GM12878 (cell line): ENCODE measurements around the gene TMCC3. TPM values are rescaled to one million over a fixed set of nuclear protein-coding genes. Genes with fewer than 3 reads are reported as not detected.

Experiments used
- ATAC-seq: fragments of 200-7000 bp; cut with Tn5 transposase; 3 replicates; pipeline ENCODE4 v1.9.1; 2020; ENCODE audit warnings: mild to moderate bottlenecking, moderate library complexity
- BruUV-seq: library from RNA; stranded (reverse); fragments of 400-500 nt; replicated peaks from 2 replicates; lab custom pipeline; 2021; lab: Mats Ljungman, UMichigan
- CTCF ChIA-PET: fragments of 300-600 bp; sonication (Branson Sonifier 250); formaldehyde crosslinking; extraction: SDS; loops from one replicate; lab custom pipeline; 2021; ENCODE audit warnings: inconsistent platforms; lab: Yijun Ruan, JAX
- POLR2A ChIA-PET: fragments of 350-600 bp; formaldehyde crosslinking; extraction: SDS; loops from one replicate; lab custom pipeline; 2021; ENCODE audit warnings: inconsistent platforms; lab: Charles Lee
- RAD21 ChIA-PET: fragments of 300-600 bp; sonication (Branson Sonifier 250); formaldehyde crosslinking; loops from one replicate; lab custom pipeline; 2023; ENCODE audit warnings: antibody characterized with exemption; ENCODE audit not compliant: unreplicated experiment; lab: Charles Lee
- SMC1A ChIA-PET: fragments of 300-600 bp; sonication (Branson Sonifier 250); formaldehyde crosslinking; loops from one replicate; lab custom pipeline; 2023; ENCODE audit not compliant: unreplicated experiment, uncharacterized antibody; lab: Charles Lee
- DNase-seq: peaks from one replicate; pipeline ENCODE4 v3.0.0-alpha.2; 2011; ENCODE audit warnings: low read depth, low spot score
- FAIRE-seq: peaks from 3 replicates; lab custom pipeline; 2011; peaks lifted over from hg19 to GRCh38; lab: Jason Lieb, UNC
- H2AFZ ChIP-seq: 2 replicates; pipeline ENCODE4 v1.6.0; 2011; ENCODE audit warnings: low read depth, low read length, control low read depth; ENCODE audit not compliant: control insufficient read depth
- H3K27ac ChIP-seq: 2 replicates; pipeline ENCODE4 v1.5.1; 2011; ENCODE audit warnings: control low read depth; ENCODE audit not compliant: control insufficient read depth, insufficient read depth
- H3K27me3 ChIP-seq, 2 experiments: replicated peaks in 1 of 2; 2 replicates each; pipeline versions ENCODE4 v1.6.0 to v1.6.1; 2011; ENCODE audit warnings: low read length in 1 of 2; ENCODE audit not compliant: control insufficient read depth in 2 of 2, insufficient read depth in 2 of 2
- H3K36me3 ChIP-seq, 2 experiments: 2 replicates each; pipeline ENCODE4 v1.5.1; 2011; ENCODE audit warnings: low read length in 1 of 2; ENCODE audit not compliant: control insufficient read depth in 2 of 2, insufficient read depth in 2 of 2
- H3K4me1 ChIP-seq: 2 replicates; pipeline ENCODE4 v1.6.1; 2011; ENCODE audit warnings: mild to moderate bottlenecking, low read length, moderate library complexity, mixed read lengths; ENCODE audit not compliant: control insufficient read depth, insufficient read depth
- H3K4me2 ChIP-seq: 2 replicates; pipeline ENCODE4 v1.6.0; 2011; ENCODE audit warnings: control low read depth; ENCODE audit not compliant: control insufficient read depth, insufficient read depth
- H3K4me3 ChIP-seq: fragments of 200-600 bp; sonication (generic); 2 replicates; pipeline ENCODE4 v1.5.1; 2016
- H3K79me2 ChIP-seq: 2 replicates; pipeline ENCODE4 v1.6.0; 2011; ENCODE audit warnings: low read length; ENCODE audit not compliant: control insufficient read depth, insufficient read depth
- H3K9ac ChIP-seq: 2 replicates; pipeline ENCODE4 v1.8.0; 2011; ENCODE audit warnings: low read length, control low read depth, mixed read lengths; ENCODE audit not compliant: control insufficient read depth, insufficient read depth
- H3K9me3 ChIP-seq: replicated peaks from 3 replicates; pipeline ENCODE4 v1.5.1; 2011; ENCODE audit warnings: mild to moderate bottlenecking, low read length; ENCODE audit not compliant: control insufficient read depth, insufficient read depth
- H4K20me1 ChIP-seq: 2 replicates; pipeline ENCODE4 v1.6.0; 2011; ENCODE audit not compliant: control insufficient read depth, insufficient read depth
- CREB1 ChIP-seq: IDR thresholded peaks from 2 replicates; pipeline ENCODE4 v1.6.1; 2012; ENCODE audit warnings: low read depth, mild to moderate bottlenecking, inconsistent platforms
- EED ChIP-seq: sonication (generic); IDR thresholded peaks from 2 replicates; pipeline ENCODE4 v1.6.1; 2016; ENCODE audit warnings: antibody characterized with exemption, low read depth
- IKZF2 ChIP-seq, 2 experiments: fragments of 450-650 bp; IDR thresholded peaks; 2 replicates each; pipeline ENCODE4 v1.6.1; 2017; ENCODE audit warnings: mild to moderate bottlenecking in 2 of 2, moderate library complexity in 2 of 2
- PAX8 ChIP-seq: fragments of 450-650 bp; IDR thresholded peaks from 2 replicates; pipeline ENCODE4 v1.6.1; 2017; ENCODE audit warnings: mild to moderate bottlenecking, moderate library complexity
- RELA ChIP-seq: fragments of 450-650 bp; IDR thresholded peaks from 2 replicates; pipeline ENCODE4 v1.8.0; 2014; ENCODE audit warnings: borderline replicate concordance; ENCODE audit not compliant: partially characterized antibody
- RFX5 ChIP-seq: IDR thresholded peaks from 2 replicates; pipeline ENCODE4 v1.6.1; 2011; ENCODE audit warnings: low read depth, low read length, improper control_type of control experiment
- SUPT20H ChIP-seq: IDR thresholded peaks from 2 replicates; pipeline ENCODE4 v1.6.1; 2011; ENCODE audit warnings: low read depth, mild to moderate bottlenecking, low read length, moderate library complexity, borderline replicate concordance; ENCODE audit not compliant: control insufficient read depth
- WGBS: methylation state at CpG from one replicate; pipeline ENCODE4 v1.1.6; 2016; ENCODE audit warnings: low lambda C conversion rate; ENCODE audit not compliant: insufficient replicate concordance, insufficient coverage; ENCODE audit errors: missing lambda C conversion rate; 5-methylcytosine and 5-hydroxymethylcytosine counted together
- in situ Hi-C: fragments of 300-500 bp; cut with MboI; formaldehyde crosslinking; loops from 9 replicates; pipeline ENCODE4 v1.14.3; 2018; ENCODE audit warnings: mixed read lengths
- intact Hi-C: fragments of 100-400 bp; cut with micrococcal nuclease; formaldehyde crosslinking; loops from one replicate; pipeline ENCODE4 v1.14.2; 2022; ENCODE audit not compliant: unreplicated experiment
- polyA plus RNA-seq, 11 experiments: library from polyadenylated mRNA; depleted of rRNA in 4 of 11; unstranded in 6 of 11; stranded (reverse) in 5 of 11; fragments of >200 nt; fragmentation: Nextera tagmentation in 4 of 11; fragmentation: Illumina TruSeq in 1 of 11; extraction: Ambion mirVana in 4 of 11; extraction: Trizol in 1 of 11; gene quantifications; 1 replicate in 1 of 11; 2 replicates in 10 of 11; pipeline versions ENCODE4 v1.2.1 to v1.2.3, GENCODE V29; 2011 to 2016; ENCODE audit warnings: inconsistent platforms in 2 of 11, missing spikeins in 2 of 11, low read depth in 1 of 11
- total RNA-seq, 4 experiments: library from RNA; depleted of rRNA in 3 of 4; stranded (reverse); fragments of >200 nt in 3 of 4; fragmentation: Illumina TruSeq in 1 of 4; extraction: Trizol in 1 of 4; gene quantifications; 2 replicates each; pipeline versions ENCODE4 v1.2.1 to v1.2.3, GENCODE V29; 2013 to 2021
- TF ChIP-seq, protein P1 (sequence below): IDR thresholded peaks from 2 replicates; pipeline ENCODE4 v1.6.1; 2011; ENCODE audit warnings: borderline replicate concordance, low read depth, mild to moderate bottlenecking, moderate library complexity, low read length; ENCODE audit not compliant: insufficient read depth, poor library complexity, severe bottlenecking

Gene TMCC3
- total and polyA plus RNA-seq, 10 of the 15 experiments (the other 5 are each of a cell fraction or from before 2014, with no cell fraction given), result 5.8 to 29.8 (median 12.6) TPM

DNA sequence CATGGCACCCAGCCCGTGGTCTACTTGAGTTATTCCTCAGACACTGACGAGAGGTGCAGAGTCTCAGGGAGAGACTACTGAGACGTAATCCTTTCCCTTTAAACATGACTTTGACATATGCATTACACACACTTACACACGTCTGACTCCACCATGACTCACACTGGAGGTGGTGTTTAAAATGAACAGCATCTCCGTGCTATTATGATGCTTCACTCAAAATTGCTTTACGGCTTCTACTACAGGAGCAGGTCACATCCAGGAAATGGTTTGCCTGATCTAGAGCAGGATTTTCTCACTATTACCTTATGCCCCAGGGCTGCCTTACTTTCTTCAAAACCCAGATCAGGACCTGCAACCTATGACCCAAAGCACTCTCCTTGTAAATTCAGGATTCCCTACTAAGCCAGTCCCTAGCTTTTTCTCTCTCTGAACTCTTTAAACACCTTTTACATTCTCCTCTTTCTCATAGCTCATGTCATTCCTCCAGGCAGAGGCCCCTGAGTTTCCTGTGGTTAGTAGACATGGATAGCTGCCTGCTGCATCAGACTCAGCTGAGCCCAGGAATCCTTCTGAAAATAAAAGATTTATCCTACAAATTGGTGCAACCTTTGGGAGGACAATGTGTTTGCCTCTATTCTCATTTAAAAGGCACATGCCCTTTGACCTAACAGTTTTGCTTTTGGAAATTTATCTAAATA is 31.2 kb downstream of the TMCC3 start:
- BruUV-seq, result no TSS peak
- SMC1A ChIA-PET, result interaction anchor here (0.8 to 3.4 kb wide), 3 partner anchors 14 to 256 kb away, joined by 3 to 23 read pairs (median 19); no protein-coding TSS in a partner anchor
- in situ Hi-C loops, result no loop called here

More for the DNA sequence above, 31.2 kb downstream of the TMCC3 start:
- Histone ChIP-seq H4K20me1 (no peaks in the 10 kb centered on the region; the same call in 1 of the 2 replicates), H3K27me3 (no peaks in the 10 kb centered on the region), H3K9ac (no peak overlapping the region), H2AFZ (no peak overlapping the region), H3K4me3 (no peak overlapping the region), H3K79me2 (peaks cover 6% of the 10 kb centered on the region), H3K4me1 (peaks cover 16% of the 10 kb centered on the region), H3K9me3 (no peaks in the 10 kb centered on the region), H3K27ac (no peak overlapping the region), H3K36me3 (no peaks in the 10 kb centered on the region; a peak in 3 of 4 replicates), H3K4me2 (no peak overlapping the region)
- ChIA-PET RAD21 (interaction anchor here (5.2 kb wide), 1 partner anchor 255 kb away, joined by 46 read pairs; no protein-coding TSS in a partner anchor), POLR2A (interaction anchor here (1.2 kb wide), 1 partner anchor 73 kb away, joined by 3 read pairs; no protein-coding TSS in a partner anchor), CTCF (interaction anchor here (2.3 to 2.8 kb wide), 3 partner anchors 15 to 256 kb away, joined by 5 to 23 read pairs (median 10); no protein-coding TSS in a partner anchor)
- intact Hi-C loops, result no loop called here
- ATAC-seq, result no peak
- DNase-seq, result no peak
- TF ChIP-seq SUPT20H, result no peak
- TF ChIP-seq RELA, result no peak
- no peak for TF ChIP-seq RFX5
- no peak for TF ChIP-seq EED
- no peak for TF ChIP-seq CREB1
- no peak for TF ChIP-seq IKZF2 (IDR thresholded peaks at IDR 0.05)
- TF ChIP-seq, protein P1, sequence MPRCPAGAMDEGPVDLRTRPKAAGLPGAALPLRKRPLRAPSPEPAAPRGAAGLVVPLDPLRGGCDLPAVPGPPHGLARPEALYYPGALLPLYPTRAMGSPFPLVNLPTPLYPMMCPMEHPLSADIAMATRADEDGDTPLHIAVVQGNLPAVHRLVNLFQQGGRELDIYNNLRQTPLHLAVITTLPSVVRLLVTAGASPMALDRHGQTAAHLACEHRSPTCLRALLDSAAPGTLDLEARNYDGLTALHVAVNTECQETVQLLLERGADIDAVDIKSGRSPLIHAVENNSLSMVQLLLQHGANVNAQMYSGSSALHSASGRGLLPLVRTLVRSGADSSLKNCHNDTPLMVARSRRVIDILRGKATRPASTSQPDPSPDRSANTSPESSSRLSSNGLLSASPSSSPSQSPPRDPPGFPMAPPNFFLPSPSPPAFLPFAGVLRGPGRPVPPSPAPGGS, result peak; percentile 35
- TF ChIP-seq PAX8, result no peak
- FAIRE-seq, result no peak
- 85% methylated on average over 6 of the region's 6 CpGs for WGBS
